Gastroesophageal sphincter (tissue), 4 donors: ENCODE results near the gene C20orf96. TPM values are rescaled to one million over a fixed set of nuclear protein-coding genes. Genes with fewer than 3 reads are reported as not detected.
"Not testable (repeated sequence)": the region's sequence is repeated elsewhere in the genome, so short reads cannot be mapped to it uniquely, and the experiment has no call there.

ENCODE experiments used
- ATAC-seq: fragments of 150-250 bp; one replicate; pipeline ENCODE4 v1.9.1; 2016; ENCODE audit warnings: mild to moderate bottlenecking, moderate library complexity
- H3K27ac ChIP-seq, 4 donors: fragments of 200-600 bp; sonication (generic) in 3 of 4; 1 replicate in 3 of 4; 2 replicates in 1 of 4; pipeline ENCODE4 v1.5.1; 2016 to 2019
- H3K27me3 ChIP-seq: fragments of 200-600 bp; sonication (generic); one replicate; pipeline ENCODE4 v1.5.1; 2019
- H3K36me3 ChIP-seq, 2 donors: fragments of 200-600 bp; sonication (generic); one replicate each; pipeline ENCODE4 v1.5.1; 2019; ENCODE audit warnings: control low read depth in 1 of 2
- H3K4me1 ChIP-seq, 3 donors: fragments of 200-600 bp; sonication (generic); 1 replicate in 2 of 3; 2 replicates in 1 of 3; pipeline ENCODE4 v1.5.1; 2016 to 2019; ENCODE audit warnings: control low read depth in 2 of 3
- H3K4me3 ChIP-seq, 2 donors: fragments of 200-600 bp; sonication (generic); one replicate each; pipeline ENCODE4 v1.5.1; 2019; ENCODE audit warnings: mild to moderate bottlenecking in 1 of 2, moderate library complexity in 1 of 2
- H3K9me3 ChIP-seq, 3 donors: fragments of 200-600 bp; sonication (generic); one replicate each; pipeline ENCODE4 v1.5.1; 2017 to 2019; ENCODE audit warnings: control low read depth in 2 of 3
- EP300 ChIP-seq: sonication (generic); formaldehyde crosslinking; IDR thresholded peaks from one replicate; pipeline ENCODE4 v1.6.1; 2017; ENCODE audit warnings: antibody characterized with exemption, mild to moderate bottlenecking
- POLR2A ChIP-seq, 2 donors: fragments of 450-650 bp; IDR thresholded peaks; one replicate each; pipeline ENCODE4 v1.6.1; 2017; ENCODE audit warnings: antibody characterized with exemption in 2 of 2, mild to moderate bottlenecking in 2 of 2, moderate library complexity in 1 of 2
- POLR2AphosphoS5 ChIP-seq: sonication (generic); formaldehyde crosslinking; IDR thresholded peaks from one replicate; pipeline ENCODE4 v1.6.1; 2017; ENCODE audit warnings: antibody characterized with exemption
- WGBS, 2 donors: methylation state at CpG; one replicate each; pipeline ENCODE4 v1.1.5; 2018; ENCODE audit warnings: low coverage in 1 of 2; 5-methylcytosine and 5-hydroxymethylcytosine counted together
- total RNA-seq, 4 donors: library from RNA; depleted of rRNA; stranded (reverse); fragments of >200 nt; gene quantifications; one replicate each; pipeline ENCODE4 v1.1.0, GENCODE V29; 2016
- TF ChIP-seq, protein P1 (sequence below), 4 experiments: fragments of 200-600 bp in 2 of 4; fragments of 450-650 bp in 2 of 4; sonication (generic) in 1 of 4; IDR thresholded peaks; one replicate each; pipeline ENCODE4 v1.5.1; 2017 to 2019; ENCODE audit warnings: antibody characterized with exemption in 4 of 4, mild to moderate bottlenecking in 2 of 4, moderate library complexity in 2 of 4

The C20orf96 gene
- 1 to 10 TPM in 2 of 4 donors, under 1 TPM in 2; 0.67 to 3.1 (median 1.3) TPM for total RNA-seq

GRCh38 chr20:290084-290831 lies at the start of gene C20orf96:
Gene C20orf96 (minus strand): TSS chr20:290750. CDS start chr20:290610, 140 bp downstream.
- WGBS, 2 donors = 0% methylated on average over 17 to 30 of the region's 43 CpGs
- H3K4me1 ChIP-seq = peaks cover 0 to 24% (median 3%) of the 10 kb centered on the region in 3 donors
- peak within 1 kb of the TSS; percentile 19 to 87 (median 85) for H3K27ac ChIP-seq
- no peaks in the 10 kb centered on the region for H3K27me3 ChIP-seq
- peak; percentile 98 for ATAC-seq
- TF ChIP-seq POLR2A (IDR thresholded peaks at IDR 0.05) = no peak
- TF ChIP-seq POLR2AphosphoS5 = no peak
- no peak for TF ChIP-seq EP300
- TF ChIP-seq, protein P1, sequence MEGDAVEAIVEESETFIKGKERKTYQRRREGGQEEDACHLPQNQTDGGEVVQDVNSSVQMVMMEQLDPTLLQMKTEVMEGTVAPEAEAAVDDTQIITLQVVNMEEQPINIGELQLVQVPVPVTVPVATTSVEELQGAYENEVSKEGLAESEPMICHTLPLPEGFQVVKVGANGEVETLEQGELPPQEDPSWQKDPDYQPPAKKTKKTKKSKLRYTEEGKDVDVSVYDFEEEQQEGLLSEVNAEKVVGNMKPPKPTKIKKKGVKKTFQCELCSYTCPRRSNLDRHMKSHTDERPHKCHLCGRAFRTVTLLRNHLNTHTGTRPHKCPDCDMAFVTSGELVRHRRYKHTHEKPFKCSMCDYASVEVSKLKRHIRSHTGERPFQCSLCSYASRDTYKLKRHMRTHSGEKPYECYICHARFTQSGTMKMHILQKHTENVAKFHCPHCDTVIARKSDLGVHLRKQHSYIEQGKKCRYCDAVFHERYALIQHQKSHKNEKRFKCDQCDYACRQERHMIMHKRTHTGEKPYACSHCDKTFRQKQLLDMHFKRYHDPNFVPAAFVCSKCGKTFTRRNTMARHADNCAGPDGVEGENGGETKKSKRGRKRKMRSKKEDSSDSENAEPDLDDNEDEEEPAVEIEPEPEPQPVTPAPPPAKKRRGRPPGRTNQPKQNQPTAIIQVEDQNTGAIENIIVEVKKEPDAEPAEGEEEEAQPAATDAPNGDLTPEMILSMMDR (IDR thresholded peaks at IDR 0.05) = peak in 3 of 4 experiments; percentile 43 to 66 (median 59)
- H3K9me3 ChIP-seq = no peaks in the 10 kb centered on the region
- H3K36me3 ChIP-seq = no peaks in the 10 kb centered on the region
- H3K4me3 ChIP-seq = peak within 1 kb of the TSS; percentile 40 to 68

- not testable (repeated sequence) for ATAC-seq, H3K4me3 ChIP-seq, H3K27me3 ChIP-seq, H3K9me3 ChIP-seq, H3K36me3 ChIP-seq, H3K4me1 ChIP-seq, H3K27ac ChIP-seq
- WGBS, 2 donors = 67% methylated on average over 1 of the region's 1 CpG; no CpG with 5 or more reads in 1 of the 2 donors
Observed at GRCh38 chr20:336040-336439, 45.5 kb upstream of the C20orf96 start.

DNA sequence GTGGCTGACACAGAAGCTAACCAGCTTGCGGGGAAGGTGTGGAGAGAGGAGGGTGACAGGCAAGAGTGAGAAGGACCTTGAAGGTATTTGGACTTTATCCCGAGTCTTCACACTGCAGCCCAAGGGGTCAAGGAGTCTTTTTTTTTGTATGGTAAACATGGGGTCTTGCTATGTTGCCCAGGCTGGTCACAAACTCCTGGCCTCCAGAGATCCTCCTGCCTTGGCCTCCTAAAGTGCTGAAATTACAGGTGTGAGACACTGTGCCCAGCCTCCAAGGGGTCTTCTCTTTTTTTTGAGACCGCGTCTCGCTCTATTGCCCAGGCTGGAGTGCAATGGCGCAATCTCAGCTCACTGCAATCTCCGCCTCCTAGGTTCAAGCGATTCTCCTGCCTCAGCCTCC lies 44.0 kb upstream of the C20orf96 start:
- Histone ChIP-seq H3K27me3 (no peaks in the 10 kb centered on the region), H3K4me1 (peaks cover 0 to 17% (median 8%) of the 10 kb centered on the region in 3 donors), H3K4me3 (no peak overlapping the region), H3K9me3 (no peaks in the 10 kb centered on the region), H3K36me3 (no peaks in the 10 kb centered on the region), H3K27ac (no peak overlapping the region)
- no peak for ATAC-seq
- TF ChIP-seq POLR2AphosphoS5 (no peak), EP300 (no peak), POLR2A (IDR thresholded peaks at IDR 0.05) (no peak)
- TF ChIP-seq, protein P1 (IDR thresholded peaks at IDR 0.05) = no peak
- WGBS, 2 donors = 82 to 89% methylated on average over 3 to 8 of the region's 8 CpGs

GRCh38 chr20:330233-331149 lies 39.9 kb upstream of the C20orf96 start:
- no peaks in the 10 kb centered on the region for H3K27me3 ChIP-seq
- no peaks in the 10 kb centered on the region for H3K36me3 ChIP-seq
- peaks cover 0 to 56% (median 11%) of the 10 kb centered on the region in 3 donors for H3K4me1 ChIP-seq
- ATAC-seq = peak; percentile 13
- H3K9me3 ChIP-seq = no peaks in the 10 kb centered on the region
- peak overlapping the region in 3 of 4 donors; percentile 95 to 97 (median 95) for H3K27ac ChIP-seq
- 23 to 40% methylated on average over 7 to 13 of the region's 16 CpGs for WGBS, 2 donors
- no peak overlapping the region for H3K4me3 ChIP-seq
- no peak for TF ChIP-seq EP300
- TF ChIP-seq, protein P1 (IDR thresholded peaks at IDR 0.05) = peak in 3 of 4 experiments; percentile 76 to 88 (median 82)

GRCh38 chr20:329851-330232 lies 39.3 kb upstream of the C20orf96 start:
- Histone ChIP-seq H3K36me3 (no peaks in the 10 kb centered on the region), H3K9me3 (no peaks in the 10 kb centered on the region), H3K4me3 (no peak overlapping the region), H3K27ac (peak overlapping the region in 3 of 4 donors; percentile 95 to 97 (median 95)), H3K4me1 (peaks cover 0 to 56% (median 11%) of the 10 kb centered on the region in 3 donors), H3K27me3 (no peaks in the 10 kb centered on the region)
- TF ChIP-seq POLR2AphosphoS5 (no peak), POLR2A (IDR thresholded peaks at IDR 0.05) (no peak), EP300 (no peak)
- TF ChIP-seq, protein P1 (IDR thresholded peaks at IDR 0.05) = no peak
- no peak for ATAC-seq
- 60 to 67% methylated on average over 1 to 4 of the region's 4 CpGs for WGBS, 2 donors
